ENCODE results near the gene FDXR.
"Not testable (repeated sequence)": the region's sequence is repeated elsewhere in the genome, so short reads cannot be mapped to it uniquely, and the experiment has no call there.

The FDXR gene

DNA sequence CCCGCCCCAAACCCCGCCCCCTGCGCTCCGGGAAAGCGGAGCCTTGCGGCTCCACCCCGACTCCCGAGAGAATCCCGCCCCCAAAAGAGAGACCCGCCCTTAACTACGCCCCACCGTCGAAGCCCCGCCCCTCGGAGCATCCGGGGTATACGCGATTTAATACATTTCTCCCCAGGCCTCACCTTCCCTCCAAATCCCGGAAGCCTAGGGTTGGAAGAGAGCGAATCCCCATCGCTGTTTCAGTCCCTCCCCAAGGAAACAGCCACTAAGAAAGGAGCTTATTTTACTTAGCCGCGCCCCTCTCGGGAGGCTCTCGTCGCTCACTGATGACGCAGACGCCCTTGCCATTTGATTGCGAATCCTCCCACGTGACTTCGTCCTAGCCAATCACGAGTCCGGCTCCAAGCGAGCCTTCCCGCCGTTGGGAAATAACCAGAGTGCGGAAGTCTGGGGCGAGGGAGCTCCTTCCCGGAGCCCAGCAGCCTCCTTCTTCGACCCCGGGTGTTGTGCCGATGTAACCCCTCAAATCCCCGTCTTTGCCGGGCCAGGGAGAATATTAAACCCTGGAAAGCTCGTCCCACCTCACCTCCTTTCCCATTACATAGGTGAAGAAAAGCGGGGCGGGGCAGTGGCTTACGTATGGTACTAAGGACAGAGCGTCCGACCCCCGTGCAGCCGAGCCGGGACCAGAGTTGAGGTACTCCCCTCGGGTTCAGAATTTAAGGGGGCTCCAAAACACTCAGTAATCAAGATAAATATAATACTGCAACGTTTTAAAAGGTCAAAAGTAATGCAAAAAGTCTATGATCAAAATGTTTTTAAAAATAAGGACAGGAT lies 461 bp upstream of the FDXR start:
- peak; percentile 98 to 99 for DNase-seq (ENCODE audit: low read depth in 2 of 2, low spot score in 1 of 2)

DNA sequence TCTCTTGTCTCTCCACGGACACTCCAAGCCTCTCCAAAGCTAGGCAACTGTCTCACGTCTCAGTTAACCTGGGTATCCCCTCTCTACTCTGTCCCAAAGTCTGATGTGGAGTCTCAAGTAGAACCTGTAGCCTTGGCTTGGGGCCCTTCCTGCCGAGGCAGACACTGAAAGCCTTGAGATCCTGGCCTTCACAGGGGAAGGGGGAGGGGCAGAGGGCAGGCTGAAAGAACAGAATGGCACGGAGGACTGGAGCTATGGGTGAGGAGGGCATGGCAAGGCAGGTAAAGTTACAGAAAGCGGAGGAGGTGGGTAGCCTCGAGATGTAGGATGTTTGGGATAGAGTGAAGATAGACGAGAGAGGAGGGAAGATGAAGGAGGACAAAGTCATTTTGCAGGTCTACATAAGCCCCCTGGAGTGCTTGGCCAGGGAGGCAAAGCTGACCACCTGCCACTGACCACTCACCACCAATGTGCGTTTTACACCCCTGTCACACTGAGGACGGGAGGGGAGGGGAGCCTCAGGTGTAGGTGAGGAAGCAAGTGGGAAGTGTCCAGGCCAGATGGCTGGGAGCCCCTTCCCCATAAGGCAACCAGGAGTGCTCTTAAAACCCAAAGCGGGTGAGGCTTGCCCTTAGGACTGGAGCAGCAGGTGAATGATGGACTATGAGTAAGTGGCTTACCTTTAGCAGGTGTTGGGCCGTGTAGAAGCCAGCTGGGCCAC lies 1.3 kb downstream of the FDXR start:
- DNase-seq (ENCODE audit: low read depth in 2 of 2, low spot score in 1 of 2) = no peak

DNA sequence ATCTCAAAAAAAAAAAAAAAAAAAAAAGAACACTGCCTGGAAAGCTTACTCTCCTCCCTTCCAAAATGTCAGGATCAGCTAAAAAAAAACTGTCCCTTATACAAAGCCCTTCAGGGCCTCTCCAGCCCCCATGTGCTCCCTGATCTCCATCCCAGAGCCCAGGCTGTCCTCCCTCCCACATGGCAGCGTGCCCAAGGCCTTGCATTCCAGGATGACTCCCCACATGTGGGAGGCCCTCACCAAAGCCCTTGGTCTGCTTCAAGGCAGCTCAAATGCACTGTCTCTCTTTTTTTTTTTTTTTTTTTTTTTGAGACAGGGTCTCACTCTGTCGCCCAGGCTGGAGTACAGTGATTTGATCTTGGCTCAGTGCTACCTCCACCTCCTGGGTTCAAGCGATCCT lies 2.3 kb downstream of the FDXR start:
- DNase-seq (ENCODE audit: low read depth in 2 of 2, low spot score in 1 of 2) = no peak

DNA sequence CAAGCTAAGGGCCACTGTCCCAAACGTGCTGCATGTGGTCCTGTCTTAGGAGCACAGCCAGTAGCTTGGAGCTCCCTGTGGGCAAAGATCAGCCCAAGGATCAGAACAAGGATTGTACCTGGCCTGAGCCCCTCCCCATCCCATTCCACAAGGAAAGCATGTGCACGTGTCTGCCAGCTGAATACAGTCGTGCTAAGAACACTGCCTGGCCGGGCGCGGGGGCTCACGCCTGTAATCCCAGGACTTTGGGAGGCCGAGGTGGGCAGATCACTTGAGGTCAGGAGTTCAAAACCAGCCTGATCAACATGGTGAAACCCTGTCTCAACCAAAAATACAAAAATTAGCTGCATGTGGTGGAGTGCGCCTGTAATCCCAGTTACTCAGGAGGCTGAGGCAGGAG lies 2.8 kb downstream of the FDXR start:
- DNase-seq (ENCODE audit: low read depth in 2 of 2, low spot score in 1 of 2) = not testable (repeated sequence)

DNA sequence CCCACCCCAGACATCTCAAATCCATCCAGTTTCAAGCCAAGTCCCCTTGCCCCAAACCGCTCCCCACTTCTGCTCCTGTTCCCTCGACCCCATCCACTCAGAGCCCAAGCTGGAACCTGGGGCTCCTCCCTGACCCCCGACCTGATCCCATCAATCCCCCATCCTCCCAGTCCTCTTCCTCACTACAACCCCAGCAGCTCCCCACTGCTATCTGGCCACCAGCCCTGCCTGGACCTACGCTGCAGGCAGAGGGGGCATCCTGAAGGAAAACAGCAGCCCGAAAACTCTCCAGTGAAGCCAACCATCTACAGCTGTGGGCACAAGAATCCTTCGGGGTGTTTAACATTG lies 3.9 kb downstream of the FDXR start:
- no peak for DNase-seq (ENCODE audit: low read depth in 2 of 2, low spot score in 1 of 2)

DNA sequence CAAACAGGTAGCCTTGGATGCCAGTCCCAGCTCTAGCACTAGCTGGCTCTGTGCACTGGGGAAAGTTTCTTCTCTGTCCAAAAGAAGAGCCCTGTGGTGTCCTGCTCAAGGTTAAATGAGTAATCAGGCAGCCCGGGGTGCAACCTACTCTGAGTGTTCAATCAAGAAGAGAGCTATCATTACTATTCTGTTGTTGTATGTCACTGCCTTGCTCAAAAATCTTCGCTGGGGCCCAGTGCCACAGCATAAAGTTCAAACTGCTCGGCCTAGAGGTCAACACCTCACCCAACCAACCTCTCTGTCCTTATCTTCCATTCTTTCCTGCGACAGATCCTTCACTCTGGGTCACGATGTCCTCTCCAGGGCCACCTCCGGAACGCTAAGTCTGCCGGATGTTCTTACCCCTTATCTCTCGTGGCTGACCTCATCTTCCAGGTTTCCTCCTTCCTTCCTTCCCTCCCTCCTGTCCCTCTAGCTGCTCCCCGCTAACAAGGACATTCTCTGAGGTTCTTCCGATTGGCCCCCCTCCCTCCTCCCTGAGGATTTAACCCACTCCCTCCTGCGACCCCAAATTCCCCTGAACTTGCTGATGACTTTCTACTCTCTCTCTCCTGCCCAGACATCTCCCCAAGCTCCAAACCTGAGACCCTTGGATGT lies 4.4 kb downstream of the FDXR start:
- no peak for DNase-seq (ENCODE audit: low read depth in 2 of 2, low spot score in 1 of 2)

DNA sequence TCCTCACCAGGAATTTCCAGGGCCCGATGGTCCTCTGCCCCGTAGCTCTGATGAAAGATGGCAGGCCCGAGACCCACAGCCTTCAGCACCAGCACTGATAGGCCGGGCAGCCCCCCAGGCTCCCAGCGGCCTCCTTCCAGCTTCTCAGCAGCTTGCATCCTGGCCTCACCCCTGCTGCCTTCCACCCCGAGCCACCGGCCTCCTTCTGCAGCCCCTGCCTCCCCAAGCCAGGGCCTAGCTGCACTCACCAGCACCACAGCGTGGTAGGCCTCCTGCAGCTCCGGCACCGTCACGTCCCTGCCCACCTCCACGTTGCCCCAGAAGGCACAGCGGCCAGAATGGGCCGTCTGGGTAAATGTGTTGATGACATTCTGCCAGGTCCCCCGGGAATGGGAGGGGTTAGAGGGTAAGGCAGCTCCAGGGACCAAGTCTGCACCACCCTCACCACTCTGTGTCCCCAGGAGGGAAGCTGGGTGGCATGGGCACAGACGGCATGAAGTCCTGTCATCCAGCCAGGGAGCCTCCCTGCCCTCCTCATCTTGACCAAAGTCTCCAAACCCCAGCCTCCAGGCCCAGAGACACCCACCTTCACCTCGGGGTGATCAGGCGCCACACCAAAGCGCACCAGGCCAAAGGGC lies 6.5 kb downstream of the FDXR start:
- DNase-seq (ENCODE audit: low read depth in 2 of 2, low spot score in 1 of 2) = no peak

DNA sequence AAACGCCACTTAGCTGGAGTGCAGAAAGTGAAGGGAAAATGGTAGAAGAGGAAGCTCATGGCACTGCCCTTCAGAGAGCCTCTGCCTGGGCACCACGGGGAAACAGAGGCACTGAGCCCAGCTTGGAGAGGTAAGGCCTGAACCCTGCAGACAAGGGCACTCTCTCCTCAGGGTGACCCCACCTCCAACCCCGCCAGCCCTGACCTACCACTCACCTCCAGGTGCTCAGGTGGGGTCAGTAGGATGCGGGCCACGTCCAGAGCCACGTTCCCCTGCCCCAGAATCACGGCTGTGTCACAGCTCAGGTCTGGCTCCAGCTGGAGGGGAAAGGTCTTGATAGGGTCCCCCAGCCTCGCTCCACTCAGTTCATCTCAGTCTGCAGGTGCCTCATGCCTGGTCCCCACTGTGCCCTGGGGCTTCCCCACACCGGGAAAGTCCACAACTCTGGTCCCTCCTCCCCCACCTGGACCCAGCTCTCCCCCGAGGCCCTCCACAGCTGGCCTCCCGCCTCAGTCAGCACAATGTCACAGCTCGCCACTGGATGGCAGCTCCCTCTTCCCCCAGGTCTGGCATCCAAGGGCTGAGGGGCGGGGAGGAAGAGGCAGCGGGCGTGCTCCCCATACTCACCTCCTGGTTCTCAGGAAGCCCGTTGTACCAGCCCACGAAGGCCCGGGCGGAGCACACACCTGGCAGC lies 7.1 kb downstream of the FDXR start:
- no peak for DNase-seq (ENCODE audit: low read depth in 2 of 2, low spot score in 1 of 2)

DNA sequence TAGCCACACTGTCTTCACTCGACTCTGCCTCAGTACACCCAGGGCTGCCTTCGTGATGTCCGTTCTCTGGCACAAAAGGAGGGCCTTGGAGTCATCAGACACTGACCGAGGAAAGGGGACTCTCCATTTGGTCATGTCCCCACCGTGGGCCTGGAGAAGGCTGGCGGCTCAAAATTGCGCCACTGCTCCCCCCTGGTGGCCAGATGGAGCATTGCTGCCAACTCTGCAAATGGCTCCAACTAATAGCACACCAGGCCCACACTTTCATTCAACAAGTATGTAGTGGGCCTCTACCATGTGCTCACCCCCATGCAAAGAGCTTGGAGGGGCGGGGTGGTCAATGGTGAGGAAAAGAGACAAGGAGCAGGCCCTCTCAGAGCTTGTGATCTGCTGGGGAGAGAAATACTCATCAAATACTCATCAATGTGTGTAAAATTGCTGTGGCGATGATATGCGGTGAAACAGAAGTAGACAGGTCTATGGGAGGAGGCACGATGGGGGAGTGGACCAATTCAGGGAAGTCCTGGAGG lies 7.9 kb downstream of the FDXR start:
- peak; percentile 42 to 46 for DNase-seq (ENCODE audit: low read depth in 2 of 2, low spot score in 1 of 2)

DNA sequence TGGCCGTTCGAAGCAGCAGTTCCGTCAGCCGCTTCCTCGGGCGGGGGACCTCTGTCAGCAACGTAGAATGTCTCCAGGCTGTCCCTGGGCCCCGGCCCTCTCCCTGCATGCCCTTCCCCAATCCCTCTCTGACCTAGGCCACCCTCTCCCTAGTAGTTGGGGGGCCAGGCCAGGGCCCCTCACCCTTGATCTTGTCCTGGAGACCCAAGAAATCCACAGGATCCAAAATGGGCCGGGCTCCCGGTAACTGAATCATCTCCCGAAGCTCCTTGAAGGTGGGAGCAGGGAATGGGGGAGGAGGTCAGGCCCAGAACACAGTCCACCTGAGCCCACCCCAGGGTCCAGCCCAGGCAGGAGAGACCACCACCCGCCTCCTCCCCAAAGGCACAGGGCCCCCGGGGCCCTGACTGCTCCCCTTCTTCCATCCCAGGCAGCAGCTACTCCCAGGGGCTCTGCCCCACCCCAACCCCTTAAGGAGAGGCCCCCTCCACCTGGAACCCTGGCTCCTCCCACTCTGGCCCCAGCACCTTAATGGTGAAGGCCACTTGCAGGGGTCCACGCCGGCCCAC lies 8.4 kb downstream of the FDXR start:
- DNase-seq (ENCODE audit: low read depth in 2 of 2, low spot score in 1 of 2) = no peak

DNA sequence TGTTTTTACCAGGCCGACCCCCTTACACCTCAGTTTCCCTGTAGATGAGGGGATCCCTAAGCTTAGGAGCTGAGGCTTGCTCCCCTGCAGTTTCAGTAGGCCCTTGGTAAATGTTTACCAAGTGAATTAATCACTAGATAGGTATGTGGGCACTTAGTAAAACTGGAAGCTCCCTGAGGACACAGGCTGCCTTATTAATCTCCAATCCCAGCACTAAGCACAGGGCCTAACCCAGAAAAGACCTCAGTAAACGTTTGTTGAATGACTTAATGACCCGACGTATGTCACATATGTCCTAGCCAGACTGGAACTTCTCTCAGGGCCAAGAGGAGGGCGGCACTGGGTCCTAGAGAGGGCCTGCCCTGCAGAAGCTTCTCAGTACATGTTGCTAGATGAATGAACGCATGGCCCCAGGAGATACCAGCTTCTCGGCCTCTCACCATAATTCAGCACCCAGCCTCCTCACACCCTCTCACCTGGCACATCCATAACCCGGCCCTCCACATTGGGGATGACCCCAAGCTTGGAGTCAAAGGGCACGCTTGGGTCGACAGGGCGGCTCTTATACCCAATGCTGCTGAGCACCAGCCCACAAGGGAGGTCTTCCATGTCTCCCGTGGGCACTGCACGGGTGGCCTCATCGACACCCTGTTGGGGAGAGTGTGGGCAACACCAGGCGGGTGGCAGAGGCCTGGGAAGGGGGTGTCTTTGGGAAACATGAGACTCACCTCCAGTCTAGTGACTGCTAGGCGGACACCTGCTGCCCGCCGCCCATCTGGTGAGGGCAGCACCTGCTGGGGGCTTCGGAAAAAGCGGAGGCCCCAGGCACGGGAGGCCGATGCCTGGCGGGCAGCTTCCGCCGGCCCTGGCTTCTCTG lies 9.1 kb downstream of the FDXR start:
- DNase-seq (ENCODE audit: low read depth in 2 of 2, low spot score in 1 of 2) = no peak

DNA sequence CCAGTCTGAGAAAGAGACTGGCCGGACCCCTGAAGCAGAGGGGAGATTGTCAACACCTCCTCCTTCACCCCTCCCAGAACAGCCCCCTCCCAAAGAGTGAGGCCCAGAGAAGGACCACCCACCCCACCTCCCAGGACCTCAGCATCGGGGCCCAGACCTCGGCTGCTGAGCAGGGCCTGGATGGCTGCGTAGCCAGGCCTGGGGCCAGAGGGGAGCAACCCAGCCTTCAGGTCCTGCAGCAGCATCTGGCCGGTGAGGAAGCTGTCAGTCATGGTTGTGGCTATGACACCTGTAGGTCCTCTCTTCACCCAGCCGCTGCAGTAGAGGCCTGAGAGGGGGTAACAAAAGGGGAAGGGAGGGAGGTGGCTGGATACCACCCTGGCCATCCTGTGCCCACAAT lies 9.9 kb downstream of the FDXR start:
- DNase-seq (ENCODE audit: low read depth in 2 of 2, low spot score in 1 of 2) = no peak

DNA sequence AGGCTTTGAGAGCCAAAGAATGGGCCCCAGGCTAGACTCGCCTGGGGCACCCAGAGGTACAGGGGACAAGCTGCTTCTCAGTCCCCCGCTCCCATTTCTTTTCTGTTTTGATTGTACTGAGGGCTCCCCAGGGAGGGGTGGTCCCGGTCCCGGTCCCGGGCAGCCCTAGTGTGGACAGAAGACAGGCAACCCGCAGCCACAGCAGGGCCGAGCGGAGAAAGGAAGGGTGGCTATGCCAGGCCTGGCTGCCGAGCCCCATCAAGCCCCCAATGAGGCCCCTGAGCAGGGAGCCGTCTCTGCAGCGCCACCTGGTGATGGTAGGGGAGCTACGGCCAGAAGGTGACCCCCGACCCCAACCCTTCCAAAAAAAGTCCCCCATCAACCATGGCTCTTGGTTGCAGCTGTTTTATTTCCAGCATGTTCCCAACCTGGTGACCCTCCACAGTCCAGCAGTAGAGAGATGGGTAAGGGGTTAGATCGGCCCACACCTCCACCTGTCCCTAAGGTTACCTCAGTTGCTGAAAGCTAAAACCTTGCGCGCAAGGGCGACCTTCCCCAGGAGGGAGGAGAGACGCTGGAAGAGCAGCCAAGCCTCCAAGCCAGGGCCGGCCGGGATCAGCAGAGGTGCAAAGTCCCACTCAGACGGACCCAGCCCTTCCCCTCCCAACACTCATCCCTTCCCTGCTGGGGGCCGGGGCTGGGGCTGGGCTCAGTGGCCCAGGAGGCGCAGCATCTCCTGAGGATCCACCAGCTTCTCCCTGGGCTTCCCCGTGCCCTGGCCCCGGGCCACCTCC lies 10.5 kb downstream of the FDXR start:
- peak; percentile 17 to 48 for DNase-seq (ENCODE audit: low read depth in 2 of 2, low spot score in 1 of 2)

DNA sequence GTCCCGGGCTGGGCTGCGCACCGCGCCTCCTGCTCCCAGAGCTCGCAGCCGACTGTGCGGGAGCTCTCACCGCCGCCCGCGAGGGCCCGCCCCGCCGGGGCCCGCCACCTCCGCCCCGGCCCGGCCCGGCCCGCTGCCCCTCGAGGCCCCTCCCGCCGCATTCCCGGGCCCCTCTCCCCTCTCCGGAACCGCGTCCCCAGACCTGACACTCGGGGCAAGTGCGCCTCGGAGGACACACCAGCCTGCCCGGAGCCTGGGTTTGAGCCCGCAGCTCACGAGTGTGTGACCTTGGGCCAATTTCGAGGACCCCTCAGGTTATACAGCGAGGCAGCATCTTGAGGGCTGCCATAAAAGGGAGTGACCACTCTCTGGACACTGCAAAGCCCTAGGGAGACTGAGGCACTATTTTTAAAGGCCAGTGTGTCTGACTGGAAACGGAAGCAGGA lies 11.1 kb downstream of the FDXR start:
- no peak for DNase-seq (ENCODE audit: low read depth in 2 of 2, low spot score in 1 of 2)

DNA sequence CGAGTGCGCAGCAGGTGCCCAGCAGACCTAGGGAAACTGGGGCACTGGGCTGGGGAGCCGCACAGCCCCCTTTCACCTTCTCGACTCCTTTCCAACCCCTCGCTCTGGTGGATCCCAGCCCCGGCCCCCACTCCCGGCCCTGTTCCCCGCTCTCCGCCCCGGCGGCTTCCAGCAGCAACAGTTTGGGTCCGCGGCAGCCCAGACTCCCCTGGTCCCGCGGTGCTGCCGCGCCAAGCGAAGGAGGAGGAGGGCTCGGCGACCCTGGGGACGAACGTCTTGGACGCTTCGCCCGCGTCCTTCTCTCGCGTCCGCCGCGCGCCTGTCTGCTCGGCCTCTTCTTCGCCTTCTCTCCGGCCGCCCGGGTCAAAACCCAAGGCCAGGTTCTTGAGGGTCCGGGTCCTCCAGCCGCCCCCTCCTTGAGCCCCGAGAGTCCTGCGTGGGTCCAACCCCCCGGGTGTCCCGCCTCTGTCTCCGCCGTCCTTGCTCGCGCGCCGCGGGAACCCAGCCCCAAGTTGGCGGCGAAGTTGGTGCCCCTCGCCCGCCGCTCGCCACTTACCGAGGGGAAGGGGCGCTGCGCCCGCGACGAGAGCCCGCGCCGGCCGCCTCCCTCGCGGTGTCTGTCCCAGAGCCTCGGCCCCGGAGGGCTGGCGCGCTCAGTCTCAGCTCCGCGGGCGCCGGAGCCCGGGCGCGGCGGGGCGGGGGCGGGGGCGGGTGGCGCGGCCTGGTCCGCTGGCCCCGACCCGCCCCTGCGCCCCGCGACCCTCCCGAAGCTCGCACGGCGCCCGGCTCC lies 11.7 kb downstream of the FDXR start:
- DNase-seq (ENCODE audit: low read depth in 2 of 2, low spot score in 1 of 2) = no peak

DNA sequence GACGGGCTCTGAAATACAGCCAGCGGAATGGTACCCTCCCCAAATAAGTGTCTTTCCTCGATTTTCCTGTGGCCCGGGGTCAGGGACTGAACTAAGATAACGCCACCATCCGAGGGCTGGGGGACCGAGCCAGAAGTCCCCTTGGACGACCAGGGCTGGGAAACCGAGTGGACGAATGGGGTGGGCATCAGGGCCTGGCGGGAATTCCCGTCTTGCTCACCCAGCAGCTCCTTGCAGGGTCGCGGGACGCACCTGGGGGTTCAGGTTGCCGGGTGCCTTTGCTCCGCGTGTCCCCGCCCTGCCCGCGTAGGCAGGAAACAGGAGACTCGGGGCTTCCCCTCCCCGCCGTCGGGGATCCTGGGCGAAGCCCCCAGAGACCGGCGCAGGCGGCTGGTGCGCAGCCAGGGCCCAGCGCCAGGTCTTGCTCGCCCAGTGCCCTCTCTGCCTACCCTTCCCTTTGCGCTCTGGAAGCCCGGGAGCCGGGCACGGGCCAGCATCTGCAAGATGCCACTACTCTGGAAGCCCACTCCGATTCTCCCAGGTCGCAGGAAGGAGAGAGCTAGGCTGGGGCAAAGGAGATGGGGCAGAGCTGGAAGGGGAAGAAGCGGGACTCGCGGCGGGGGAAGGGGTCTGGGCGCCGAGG lies 12.4 kb downstream of the FDXR start:
- DNase-seq (ENCODE audit: low read depth in 2 of 2, low spot score in 1 of 2) = no peak

DNA sequence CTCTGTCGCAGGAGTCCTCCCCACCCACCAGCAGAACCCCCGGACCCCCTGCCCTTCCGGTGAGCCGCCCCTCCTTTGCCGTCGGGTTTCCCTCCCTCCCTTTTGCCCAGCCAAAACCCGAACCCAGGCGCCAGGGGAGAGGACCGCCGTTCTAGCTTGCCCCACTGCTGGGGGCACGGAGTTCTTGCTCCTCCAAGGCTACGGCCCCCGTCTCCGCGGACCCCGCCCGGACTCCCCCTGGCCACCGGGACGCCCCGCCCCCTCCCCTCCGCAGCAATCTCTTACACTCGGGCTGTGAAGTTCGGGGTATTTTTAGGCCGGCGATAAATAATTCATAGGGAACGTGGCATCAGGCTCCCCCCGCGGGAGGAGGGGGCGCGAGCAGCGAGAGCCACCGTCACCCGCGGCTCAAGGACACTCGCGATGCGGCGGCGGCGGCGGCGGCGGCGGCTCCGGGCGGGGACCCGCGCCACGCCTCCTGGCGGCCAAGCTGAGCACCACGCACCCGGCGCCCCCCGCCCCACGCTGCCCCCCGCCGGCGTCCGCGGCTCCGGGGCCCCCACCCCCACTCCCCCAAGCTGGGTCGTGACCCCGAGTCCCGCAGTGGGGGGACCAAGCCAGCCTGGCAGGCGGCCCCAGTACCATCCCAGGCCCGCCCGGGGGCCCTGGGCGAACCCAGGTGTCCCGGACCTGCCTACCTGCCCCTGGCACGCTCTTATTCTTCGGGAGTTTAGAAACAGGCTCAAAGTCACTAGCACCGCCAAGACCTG lies 13.2 kb downstream of the FDXR start, which contains the start of gene GRIN2C:
Gene GRIN2C, minus strand, starts transcription at position 427 of the 770 bp plus-strand sequence. CDS start 4,793 bp downstream, outside the sequence.
- DNase-seq (ENCODE audit: low read depth in 2 of 2, low spot score in 1 of 2) = no peak

Measured in stimulated activated CD8-positive, alpha-beta memory T cell treated with anti-CD3 and anti-CD28 coated beads, Interleukin-4, amount 100 ng/mL, for 1 hour (primary cell).